B cell (primary cell): ENCODE data around the gene BRSK2. TPM values are rescaled to one million over a fixed set of nuclear protein-coding genes. Genes with fewer than 3 reads are reported as not detected.

Experiments used
- ATAC-seq: fragments of 200-7000 bp; cut with Tn5 transposase; one replicate; pipeline ENCODE4 v1.10.0; 2021; ENCODE audit warnings: low read depth, mild to moderate bottlenecking, moderate number of reproducible peaks, moderate library complexity
- CTCF ChIA-PET: fragments of 350-600 bp; sonication (Branson Sonifier 250); formaldehyde crosslinking; loops from one replicate; lab custom pipeline; 2021; ENCODE audit warnings: antibody characterized with exemption, inconsistent platforms; lab: Charles Lee
- POLR2A ChIA-PET: fragments of 350-600 bp; sonication (Branson Sonifier 250); formaldehyde crosslinking; loops from one replicate; lab custom pipeline; 2021; ENCODE audit warnings: antibody characterized with exemption; lab: Charles Lee
- DNase-seq: peaks from one replicate; pipeline ENCODE4 v3.0.0; 2013
- H2AFZ ChIP-seq: 2 replicates; pipeline ENCODE4 v1.6.1; 2012; ENCODE audit warnings: mild to moderate bottlenecking, low read depth, low read length; ENCODE audit not compliant: insufficient read depth, poor library complexity, severe bottlenecking
- H3K27ac ChIP-seq, 2 donors: 1 replicate in 1 of 2; 2 replicates in 1 of 2; pipeline ENCODE4 v1.5.1; 2012 to 2013; ENCODE audit warnings: low read length in 2 of 2, mild to moderate bottlenecking in 2 of 2, moderate library complexity in 1 of 2
- H3K27me3 ChIP-seq, 4 experiments: fragments of 200-600 bp in 1 of 4; sonication (generic) in 1 of 4; replicated peaks in 1 of 4; 1 replicate in 2 of 4; 2 replicates in 2 of 4; pipeline versions ENCODE4 v1.6.1 to v1.7.0; 2013 to 2016; ENCODE audit warnings: low read length in 3 of 4, mild to moderate bottlenecking in 2 of 4, mixed read lengths in 1 of 4, moderate library complexity in 1 of 4; ENCODE audit not compliant: insufficient read depth in 4 of 4, control insufficient read depth in 3 of 4; ENCODE audit errors: control extremely low read depth in 1 of 4
- H3K36me3 ChIP-seq, 2 experiments: replicated peaks in 1 of 2; 1 replicate in 1 of 2; 2 replicates in 1 of 2; pipeline versions ENCODE4 v1.6.1 to v1.7.1; 2013; ENCODE audit warnings: low read length in 1 of 2; ENCODE audit not compliant: insufficient read depth in 2 of 2, control insufficient read depth in 1 of 2; ENCODE audit errors: control extremely low read depth in 1 of 2, extremely low read depth in 1 of 2
- H3K4me1 ChIP-seq, 2 donors: fragments of 200-600 bp in 1 of 2; sonication (generic) in 1 of 2; 1 replicate in 1 of 2; 2 replicates in 1 of 2; pipeline versions ENCODE4 v1.5.1 to v1.6.1; 2013 to 2017; ENCODE audit warnings: low read length in 2 of 2; ENCODE audit not compliant: control insufficient read depth in 2 of 2, insufficient read depth in 2 of 2
- H3K4me2 ChIP-seq: replicated peaks from 2 replicates; pipeline ENCODE3; 2012; ENCODE audit warnings: mild to moderate bottlenecking, low read depth, low read length; ENCODE audit not compliant: poor library complexity, severe bottlenecking
- H3K4me3 ChIP-seq, 5 experiments: fragments of 200-600 bp in 1 of 5; sonication (generic) in 1 of 5; 1 replicate in 3 of 5; 2 replicates in 2 of 5; pipeline versions ENCODE4 v1.5.1 to v1.7.0; 2011 to 2016; ENCODE audit warnings: low read length in 4 of 5, mild to moderate bottlenecking in 4 of 5, low read depth in 2 of 5, control low read depth in 1 of 5, moderate library complexity in 1 of 5; ENCODE audit not compliant: insufficient read depth in 1 of 5; ENCODE audit errors: control extremely low read depth in 1 of 5, extremely low read depth in 1 of 5
- H3K79me2 ChIP-seq: fragments of 200-600 bp; sonication (generic); one replicate; pipeline ENCODE4 v1.6.0; 2016; ENCODE audit warnings: low read length; ENCODE audit not compliant: control insufficient read depth, insufficient read depth
- H3K9ac ChIP-seq: fragments of 200-600 bp; sonication (generic); 2 replicates; pipeline ENCODE4 v1.6.1; 2017; ENCODE audit warnings: mild to moderate bottlenecking, low read length, moderate library complexity
- H3K9me3 ChIP-seq, 3 donors: one replicate each; pipeline versions ENCODE4 v1.6.1 to v1.7.1; 2013; ENCODE audit warnings: low read length in 2 of 3; ENCODE audit not compliant: control insufficient read depth in 2 of 3, insufficient read depth in 1 of 3; ENCODE audit errors: control extremely low read depth in 1 of 3
- H4K20me1 ChIP-seq: 2 replicates; pipeline ENCODE4 v1.6.0; 2012; ENCODE audit warnings: mild to moderate bottlenecking, low read length; ENCODE audit not compliant: insufficient read depth, control insufficient read depth, poor library complexity, severe bottlenecking
- H3K27ac Mint-ChIP-seq: one replicate; pipeline ENCODE4 v1.8.0; 2021; ENCODE audit warnings: mixed read lengths
- H3K27me3 Mint-ChIP-seq: one replicate; pipeline ENCODE4 v1.8.0; 2021; ENCODE audit warnings: mixed read lengths
- H3K4me1 Mint-ChIP-seq: one replicate; pipeline ENCODE4 v1.8.0; 2021; ENCODE audit warnings: mixed read lengths
- H3K4me3 Mint-ChIP-seq: one replicate; pipeline ENCODE4 v1.8.0; 2021; ENCODE audit warnings: mixed read lengths
- H3K9me3 Mint-ChIP-seq: one replicate; pipeline ENCODE4 v1.8.0; 2022; ENCODE audit warnings: mixed read lengths; ENCODE audit not compliant: insufficient read depth
- CTCF ChIP-seq: fragments of 200-600 bp; IDR thresholded peaks from one replicate; pipeline ENCODE4 v1.8.0; 2022; ENCODE audit warnings: antibody characterized with exemption, mild to moderate bottlenecking
- EZH2 ChIP-seq: IDR thresholded peaks from 2 replicates; pipeline ENCODE4 v1.6.1; 2012; ENCODE audit warnings: borderline replicate concordance, low read depth, mild to moderate bottlenecking, moderate library complexity, low read length; ENCODE audit not compliant: insufficient read depth, poor library complexity, severe bottlenecking
- WGBS: methylation state at CpG from one replicate; pipeline ENCODE4 v1.1.5; 2013; ENCODE audit warnings: missing lambda C conversion rate; ENCODE audit not compliant: insufficient coverage; 5-methylcytosine and 5-hydroxymethylcytosine counted together
- intact Hi-C: fragments of 100-400 bp; cut with micrococcal nuclease; formaldehyde crosslinking; loops from one replicate; pipeline ENCODE4 v1.10.0; 2022
- polyA plus RNA-seq: library from polyadenylated mRNA; depleted of rRNA; stranded (reverse); fragments of >200 nt; gene quantifications from 2 replicates; pipeline ENCODE4 v1.2.3, GENCODE V29; 2012
- total RNA-seq, 2 donors: library from RNA; stranded (reverse); fragments of 120-200 nt in 1 of 2; gene quantifications; 1 replicate in 1 of 2; 2 replicates in 1 of 2; pipeline versions ENCODE4 v1.2.3 to v1.2.4, GENCODE V29; 2013 to 2022

BRSK2 gene
- total and polyA plus RNA-seq, 2 donors (not counting 1 experiment from before 2014, with no cell fraction given) = 0.51 to 0.79 TPM

GRCh38 chr11:1428762-1429316, 39.1 kb downstream of the BRSK2 start:
- POLR2A ChIA-PET = no interaction called here
- H3K9me3 Mint-ChIP-seq = no peaks in the 10 kb centered on the region
- peaks cover 0 to 13% (median 0%) of the 10 kb centered on the region in 3 donors for H3K9me3 ChIP-seq

DNA sequence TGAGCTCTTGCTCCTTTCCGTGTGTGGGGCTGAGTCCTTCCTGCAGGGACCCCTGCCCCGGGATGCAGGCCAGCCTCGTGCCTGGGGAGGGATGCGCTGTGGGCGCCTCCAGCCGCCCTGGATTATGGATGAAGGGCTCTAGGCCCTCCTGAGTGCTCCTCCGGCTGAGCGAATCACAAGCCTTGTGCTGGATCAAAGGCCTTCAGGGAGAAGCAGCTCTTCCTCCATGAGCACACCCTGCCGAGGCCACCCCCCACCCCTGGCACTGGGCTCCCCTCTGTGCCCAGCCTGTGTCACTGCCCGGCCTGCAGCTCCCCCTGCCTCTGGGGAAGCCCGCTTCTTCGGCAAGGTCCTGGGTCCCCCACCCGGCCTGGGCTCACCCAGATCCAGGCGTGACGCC, 43.8 kb downstream of the BRSK2 start:
- Histone ChIP-seq H2AFZ (no peak overlapping the region), H3K4me1 (no peaks in the 10 kb centered on the region), H3K79me2 (no peaks in the 10 kb centered on the region), H3K36me3 (no peaks in the 10 kb centered on the region), H3K27ac (no peak overlapping the region), H3K4me2 (no peak overlapping the region), H3K27me3 (peaks cover 0 to 7% (median 0%) of the 10 kb centered on the region in 4 experiments), H3K4me3 (no peak overlapping the region), H3K9me3 (peaks cover 0 to 6% (median 0%) of the 10 kb centered on the region in 3 donors), H4K20me1 (no peaks in the 10 kb centered on the region), H3K9ac (no peak overlapping the region)
- H3K4me3 Mint-ChIP-seq = no peak overlapping the region
- no peak overlapping the region for H3K27ac Mint-ChIP-seq
- H3K4me1 Mint-ChIP-seq = no peaks in the 10 kb centered on the region
- no peaks in the 10 kb centered on the region for H3K9me3 Mint-ChIP-seq
- ChIA-PET POLR2A (no interaction called here), CTCF (no interaction called here)
- intact Hi-C loops = no loop called here
- WGBS = 90% methylated on average over 15 of the region's 15 CpGs
- H3K27me3 Mint-ChIP-seq = no peaks in the 10 kb centered on the region
- TF ChIP-seq CTCF = no peak
- TF ChIP-seq EZH2 = no peak
- no peak for DNase-seq
- no peak for ATAC-seq

More at GRCh38 chr11:1428762-1429316, 39.1 kb downstream of the BRSK2 start:
- WGBS = 97% methylated on average over 22 of the region's 22 CpGs
- no peak overlapping the region for H3K4me2 ChIP-seq
- Mint-ChIP-seq H3K27me3 (no peaks in the 10 kb centered on the region), H3K4me1 (no peaks in the 10 kb centered on the region), H3K27ac (no peak overlapping the region), H3K4me3 (no peak overlapping the region)
- no peak overlapping the region for H3K9ac ChIP-seq
- H3K79me2 ChIP-seq = no peaks in the 10 kb centered on the region
- no peak overlapping the region for H2AFZ ChIP-seq
- H3K4me3 ChIP-seq = no peak overlapping the region
- CTCF ChIA-PET = no interaction called here
- TF ChIP-seq EZH2 = no peak
- TF ChIP-seq CTCF = no peak
- H3K36me3 ChIP-seq = no peaks in the 10 kb centered on the region
- no peaks in the 10 kb centered on the region for H3K4me1 ChIP-seq
- H3K27ac ChIP-seq = no peak overlapping the region
- ATAC-seq = no peak
- DNase-seq = no peak
- intact Hi-C loops = no loop called here
- no peaks in the 10 kb centered on the region for H4K20me1 ChIP-seq
- no peaks in the 10 kb centered on the region for H3K27me3 ChIP-seq
